Measurements from ENCODE around the gene NEURL3.

NEURL3 gene

GRCh38 chr2:96520697-96521096 lies 15.5 kb upstream of the NEURL3 start:
- H3K27me3 ChIP-seq (ENCODE audit: insufficient read depth, low read length, poor library complexity, severe bottlenecking) = no peaks in the 10 kb centered on the region
- TF ChIP-seq CTCF (conservative IDR thresholded peaks at IDR 0.05; ENCODE audit: low read length) (peak; percentile 33), EZH2phosphoT487 (IDR thresholded peaks at IDR 0.05; ENCODE audit: borderline replicate concordance) (no peak)
- no peaks in the 10 kb centered on the region for H3F3A ChIP-seq (ENCODE audit: low read depth)
- H4K20me1 ChIP-seq (ENCODE audit: insufficient read depth, low read length, poor library complexity, severe bottlenecking) = no peaks in the 10 kb centered on the region
- no peaks in the 10 kb centered on the region for H3K36me3 ChIP-seq (ENCODE audit: insufficient read depth, low read length)
- no peaks in the 10 kb centered on the region for H3K9me2 ChIP-seq (replicated peaks; ENCODE audit: low read depth, low read length)
- H2AFZ ChIP-seq (ENCODE audit: low read length) = peak overlapping the region; percentile 73; the same call in 1 of the 2 replicates
- no peaks in the 10 kb centered on the region for H3K4me1 ChIP-seq (ENCODE audit: insufficient read depth, low read length, poor library complexity, severe bottlenecking)
- peaks cover 7% of the 10 kb centered on the region; the same call in 1 of the 2 replicates for H3K9me3 ChIP-seq (ENCODE audit: insufficient read depth, low read depth, low read length)
- no peak overlapping the region for H3K9ac ChIP-seq (ENCODE audit: low read depth, low read length, poor library complexity, severe bottlenecking)
- no peak overlapping the region for H3K4me2 ChIP-seq (ENCODE audit: low read depth, low read length, poor library complexity, severe bottlenecking)
- no peak overlapping the region for H3K4me3 ChIP-seq (ENCODE audit: low read length, poor library complexity, severe bottlenecking)
- H3K79me2 ChIP-seq (ENCODE audit: insufficient read depth, low read length) = no peaks in the 10 kb centered on the region

GRCh38 chr2:96520231-96520630 lies 15.1 kb upstream of the NEURL3 start:
- no peak for TF ChIP-seq CTCF (conservative IDR thresholded peaks at IDR 0.05; ENCODE audit: low read length)
- TF ChIP-seq EZH2phosphoT487 (IDR thresholded peaks at IDR 0.05; ENCODE audit: borderline replicate concordance) = no peak
- Histone ChIP-seq H2AFZ (ENCODE audit: low read length) (no peak overlapping the region), H3K9me3 (ENCODE audit: insufficient read depth, low read depth, low read length) (peaks cover 7% of the 10 kb centered on the region; the same call in 1 of the 2 replicates), H3K9ac (ENCODE audit: low read depth, low read length, poor library complexity, severe bottlenecking) (no peak overlapping the region), H3K36me3 (ENCODE audit: insufficient read depth, low read length) (no peaks in the 10 kb centered on the region), H3K9me2 (replicated peaks; ENCODE audit: low read depth, low read length) (no peaks in the 10 kb centered on the region), H3K4me1 (ENCODE audit: insufficient read depth, low read length, poor library complexity, severe bottlenecking) (no peaks in the 10 kb centered on the region), H3K4me3 (ENCODE audit: low read length, poor library complexity, severe bottlenecking) (no peak overlapping the region), H3K27me3 (ENCODE audit: insufficient read depth, low read length, poor library complexity, severe bottlenecking) (no peaks in the 10 kb centered on the region), H3F3A (ENCODE audit: low read depth) (no peaks in the 10 kb centered on the region), H3K79me2 (ENCODE audit: insufficient read depth, low read length) (no peaks in the 10 kb centered on the region), H4K20me1 (ENCODE audit: insufficient read depth, low read length, poor library complexity, severe bottlenecking) (no peaks in the 10 kb centered on the region), H3K4me2 (ENCODE audit: low read depth, low read length, poor library complexity, severe bottlenecking) (no peak overlapping the region)

- Histone ChIP-seq H4K20me1 (ENCODE audit: insufficient read depth, low read length, poor library complexity, severe bottlenecking) (no peaks in the 10 kb centered on the region), H3K4me3 (ENCODE audit: low read length, poor library complexity, severe bottlenecking) (no peak overlapping the region), H2AFZ (ENCODE audit: low read length) (no peak overlapping the region), H3K36me3 (ENCODE audit: insufficient read depth, low read length) (no peaks in the 10 kb centered on the region), H3F3A (ENCODE audit: low read depth) (no peaks in the 10 kb centered on the region), H3K9me3 (ENCODE audit: insufficient read depth, low read depth, low read length) (peaks cover 7% of the 10 kb centered on the region; the same call in 1 of the 2 replicates), H3K4me2 (ENCODE audit: low read depth, low read length, poor library complexity, severe bottlenecking) (no peak overlapping the region), H3K27me3 (ENCODE audit: insufficient read depth, low read length, poor library complexity, severe bottlenecking) (no peaks in the 10 kb centered on the region), H3K9ac (ENCODE audit: low read depth, low read length, poor library complexity, severe bottlenecking) (no peak overlapping the region), H3K9me2 (replicated peaks; ENCODE audit: low read depth, low read length) (no peaks in the 10 kb centered on the region), H3K79me2 (ENCODE audit: insufficient read depth, low read length) (no peaks in the 10 kb centered on the region), H3K4me1 (ENCODE audit: insufficient read depth, low read length, poor library complexity, severe bottlenecking) (no peaks in the 10 kb centered on the region)
- TF ChIP-seq CTCF (conservative IDR thresholded peaks at IDR 0.05; ENCODE audit: low read length) (no peak), EZH2phosphoT487 (IDR thresholded peaks at IDR 0.05; ENCODE audit: borderline replicate concordance) (no peak)
Measured at GRCh38 chr2:96517079-96517478, 11.9 kb upstream of the NEURL3 start.
